ENCODE results near the gene NUP62CL.
"Not testable (repeated sequence)": the region's sequence is repeated elsewhere in the genome, so short reads cannot be mapped to it uniquely, and the experiment has no call there.

The NUP62CL gene

DNA sequence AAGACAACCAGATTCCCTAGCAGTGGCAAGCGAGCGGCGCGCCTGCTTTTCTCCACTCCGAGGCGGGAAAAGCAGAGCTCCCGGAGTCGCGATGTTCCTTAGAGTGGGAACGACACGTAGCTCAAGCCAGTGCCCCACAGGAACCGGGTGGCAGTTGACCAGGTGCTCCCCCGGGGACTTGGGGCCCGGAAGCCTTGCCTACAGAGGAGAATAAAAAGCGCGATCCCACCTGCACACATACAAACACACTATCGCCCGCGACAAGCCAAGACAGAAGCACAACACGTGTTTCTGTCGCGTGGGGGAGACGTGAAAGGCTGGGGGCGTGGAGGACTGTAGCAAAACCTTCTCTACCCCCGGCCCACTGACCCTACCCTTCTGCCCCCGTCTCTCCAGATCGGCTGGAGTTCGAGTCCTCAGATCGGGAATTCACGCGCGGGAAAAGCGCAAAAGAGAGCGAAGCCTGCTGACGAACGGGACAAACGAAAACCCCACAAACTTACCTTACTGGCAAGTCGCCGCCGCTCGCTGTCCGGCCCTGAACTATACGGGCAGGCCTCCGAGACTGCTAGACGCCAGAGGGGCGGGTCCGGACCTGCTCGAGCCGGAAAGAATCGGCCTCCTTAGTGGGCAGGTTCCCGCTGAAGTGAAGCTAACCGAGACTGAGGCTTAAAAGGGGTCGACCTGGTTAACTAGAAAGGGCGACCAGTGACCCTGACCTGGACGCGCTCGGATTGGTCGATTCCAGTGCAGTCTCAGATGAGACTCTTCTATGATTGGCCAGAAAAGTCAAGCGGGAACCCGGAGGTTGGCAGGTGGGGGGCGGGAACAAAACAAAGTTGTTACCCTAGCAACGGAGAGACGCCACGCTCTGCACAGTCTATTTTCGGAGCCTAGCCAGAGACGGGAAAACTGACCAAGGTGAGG lies at the start of gene NUP62CL, which contains the start of gene DNAAF6:
Gene NUP62CL, minus strand, starts transcription at position 664 of the 927 bp plus-strand sequence. CDS start 31,287 bp downstream, outside the sequence.
Gene DNAAF6, plus strand, starts transcription at position 842 of the 927 bp plus-strand sequence. CDS start 6,265 bp downstream, outside the sequence.
- no peak for DNase-seq

GRCh38 chrX:107228486-107228819 lies 22.2 kb upstream of the NUP62CL start:
- no peak for DNase-seq

GRCh38 chrX:107227780-107228485 lies 21.7 kb upstream of the NUP62CL start:
- no peak for DNase-seq

DNA sequence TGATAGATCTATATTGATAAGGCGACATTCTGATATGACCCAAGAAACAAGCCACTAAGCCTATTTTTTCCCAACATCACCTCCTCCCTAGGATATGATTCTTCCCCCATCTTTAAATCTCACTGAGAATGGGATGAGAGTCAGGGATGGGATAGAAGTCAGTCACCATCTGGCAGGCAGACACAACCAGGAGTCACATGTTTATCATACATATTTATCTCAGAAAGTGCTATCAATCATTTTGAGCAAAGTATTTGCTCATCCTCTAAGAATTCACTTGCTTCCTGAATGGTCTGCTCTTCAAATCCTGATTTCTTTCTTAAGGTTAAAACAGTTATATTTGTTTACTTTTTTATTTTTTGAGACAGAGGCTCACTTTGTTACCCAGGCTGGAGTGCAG lies 20.5 kb upstream of the NUP62CL start:
- DNase-seq = no peak

- no peak for DNase-seq
These were observed 7.2 kb upstream of the NUP62CL start for GRCh38 chrX:107213477-107213876.

DNA sequence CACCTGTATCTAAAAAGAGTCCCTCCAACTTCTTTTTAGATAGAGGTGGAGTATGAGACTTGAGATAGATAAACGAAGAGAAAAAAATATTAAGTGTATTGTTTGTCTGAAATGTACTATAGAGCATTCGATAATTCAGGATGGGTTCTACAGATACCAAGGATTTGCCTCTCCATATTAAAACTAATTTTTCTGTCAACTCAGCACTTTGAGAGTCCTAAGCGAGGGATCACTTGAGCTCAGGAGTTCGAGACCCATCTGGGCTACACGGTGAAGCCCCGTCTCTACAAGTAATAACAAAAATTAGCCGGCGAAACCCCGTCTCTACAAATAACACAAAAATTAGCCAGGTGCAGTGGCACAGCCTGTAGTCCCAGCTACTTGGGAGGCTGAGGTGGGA lies 1.7 kb upstream of the NUP62CL start:
- no peak for DNase-seq

DNA sequence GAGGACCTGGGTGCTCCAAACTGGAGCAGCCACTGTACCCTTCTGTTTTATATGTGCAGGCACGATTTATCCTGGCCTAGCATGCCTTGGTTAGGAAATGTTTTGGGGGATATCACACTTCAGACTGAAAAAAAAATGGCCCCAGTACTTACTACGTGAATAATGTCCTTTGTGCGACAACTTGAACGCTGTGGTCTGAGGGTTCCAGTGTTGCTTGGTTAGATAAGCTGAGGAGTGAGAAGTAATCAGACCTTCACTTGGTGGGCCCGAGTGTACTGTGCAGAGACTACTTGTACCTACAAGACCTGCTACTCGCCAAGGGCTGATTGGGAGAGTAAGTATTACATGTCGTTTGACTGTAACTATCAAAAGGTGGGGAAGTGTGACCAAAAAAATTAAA lies 856 bp upstream of the NUP62CL start:
- DNase-seq = no peak

- DNase-seq = no peak
These were observed 448 bp upstream of the NUP62CL start for GRCh38 chrX:107206697-107207065.

GRCh38 chrX:107204068-107204605 lies 2.1 kb downstream of the NUP62CL start:
- DNase-seq = no peak

DNA sequence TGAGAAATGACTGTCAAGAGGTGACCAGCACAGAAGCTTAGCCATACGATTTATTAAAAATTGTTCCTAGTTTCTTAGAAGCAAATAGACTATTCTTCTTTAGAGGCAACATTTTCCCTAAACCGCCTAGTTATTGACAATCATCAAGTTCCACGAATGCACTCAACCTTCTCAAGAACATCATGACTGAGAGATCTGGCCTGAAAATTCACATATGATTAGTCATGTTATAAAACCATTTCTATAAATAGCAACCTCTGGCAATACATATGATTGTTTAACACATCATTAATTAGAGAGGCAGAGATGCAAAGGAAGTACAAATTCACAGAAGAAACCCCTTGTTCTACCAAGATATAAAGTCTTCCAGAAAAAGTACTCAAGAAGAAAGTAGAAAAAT lies 6.7 kb downstream of the NUP62CL start:
- no peak for DNase-seq

GRCh38 chrX:107198074-107198473 lies 8.2 kb downstream of the NUP62CL start:
- DNase-seq = not testable (repeated sequence)

DNA sequence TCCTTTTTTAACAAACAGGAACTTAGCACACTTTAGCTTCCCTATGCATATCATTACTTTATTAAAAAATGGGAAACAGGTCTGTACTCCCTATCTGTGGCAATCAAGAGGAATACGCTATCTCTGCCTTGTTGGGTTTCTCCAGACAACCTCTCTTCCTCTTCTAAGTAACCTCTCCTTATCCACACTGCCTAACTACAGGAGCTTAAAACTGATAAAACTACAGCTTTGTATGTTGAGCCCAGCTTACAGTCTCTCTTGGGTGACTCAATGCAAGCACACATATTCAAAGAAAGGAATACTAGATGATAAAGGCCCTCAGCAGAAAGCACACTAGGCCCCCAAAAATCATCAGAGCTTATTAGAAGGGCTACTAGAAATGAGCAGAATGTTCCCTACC lies 8.9 kb downstream of the NUP62CL start:
- DNase-seq = no peak

DNA sequence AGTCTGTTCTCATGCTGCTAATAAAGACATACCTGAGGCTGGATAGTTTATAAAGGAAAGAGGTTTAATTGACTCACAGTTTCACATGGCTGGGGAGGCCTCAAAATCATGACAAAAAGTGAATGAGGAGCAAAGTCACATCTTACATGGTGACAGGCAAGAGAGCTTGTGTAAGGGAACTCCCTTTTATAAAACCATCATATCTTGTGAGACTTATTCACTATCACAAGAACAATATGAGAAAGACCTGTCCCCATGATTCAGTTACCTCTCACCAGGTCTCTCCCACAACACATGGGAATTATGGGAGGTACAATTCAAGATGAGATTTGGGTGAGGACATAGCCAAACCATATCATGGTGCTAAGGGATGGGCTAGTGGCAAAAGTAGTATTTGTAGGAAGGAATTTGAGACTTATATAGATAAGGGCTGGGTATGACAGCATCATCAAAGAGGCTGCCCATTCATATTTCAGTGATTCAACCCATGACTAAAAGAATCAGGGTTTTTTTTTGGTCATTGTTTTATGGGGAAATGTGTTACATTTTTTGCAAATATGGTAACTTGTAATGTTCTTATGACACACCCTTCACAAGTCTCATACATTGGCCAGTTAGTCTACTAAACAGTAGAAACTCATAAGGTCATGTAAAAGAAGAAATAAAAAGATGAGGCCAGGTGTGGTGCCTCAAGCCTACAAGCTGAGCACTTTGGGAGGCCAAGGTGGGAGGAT lies 34.7 kb downstream of the NUP62CL start:
- no peak for DNase-seq

DNA sequence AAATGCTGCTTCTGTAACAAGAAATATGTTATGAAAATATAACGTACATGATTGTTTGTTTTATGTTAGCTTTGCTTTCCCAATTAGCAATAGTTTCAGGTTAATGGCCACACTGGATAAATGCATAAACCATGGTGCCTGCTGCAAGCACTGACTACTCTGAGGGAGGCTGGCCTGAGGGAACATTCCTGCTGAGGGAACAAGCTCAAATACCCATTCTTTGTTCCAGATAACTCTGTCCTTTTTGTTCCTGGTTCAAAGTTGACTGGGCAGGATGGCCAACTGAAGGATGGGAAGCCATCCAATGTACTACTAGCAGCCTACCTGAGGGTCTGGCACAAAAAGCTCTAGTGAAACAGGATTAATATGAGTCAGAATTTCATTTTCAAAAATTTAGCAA lies 37.5 kb downstream of the NUP62CL start:
- DNase-seq = no peak

DNA sequence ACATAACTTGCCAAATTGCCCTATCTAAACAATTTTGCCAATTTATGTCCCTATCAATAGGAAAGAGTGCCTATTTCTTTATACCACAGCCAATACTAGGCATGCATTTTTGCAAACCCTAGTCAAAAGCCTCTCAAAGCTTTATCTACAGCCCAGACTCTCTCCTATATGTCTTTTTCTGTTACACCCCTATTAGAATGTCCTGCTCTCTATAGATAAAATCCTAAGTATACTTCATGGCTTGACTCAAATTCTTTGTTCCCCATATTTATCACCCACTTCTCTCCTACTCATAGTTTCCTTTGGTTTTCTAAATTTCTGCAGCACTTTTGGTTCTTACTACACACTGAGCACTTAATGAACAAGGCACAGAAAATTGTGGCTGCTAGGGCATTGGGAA lies 38.0 kb downstream of the NUP62CL start:
- no peak for DNase-seq

DNA sequence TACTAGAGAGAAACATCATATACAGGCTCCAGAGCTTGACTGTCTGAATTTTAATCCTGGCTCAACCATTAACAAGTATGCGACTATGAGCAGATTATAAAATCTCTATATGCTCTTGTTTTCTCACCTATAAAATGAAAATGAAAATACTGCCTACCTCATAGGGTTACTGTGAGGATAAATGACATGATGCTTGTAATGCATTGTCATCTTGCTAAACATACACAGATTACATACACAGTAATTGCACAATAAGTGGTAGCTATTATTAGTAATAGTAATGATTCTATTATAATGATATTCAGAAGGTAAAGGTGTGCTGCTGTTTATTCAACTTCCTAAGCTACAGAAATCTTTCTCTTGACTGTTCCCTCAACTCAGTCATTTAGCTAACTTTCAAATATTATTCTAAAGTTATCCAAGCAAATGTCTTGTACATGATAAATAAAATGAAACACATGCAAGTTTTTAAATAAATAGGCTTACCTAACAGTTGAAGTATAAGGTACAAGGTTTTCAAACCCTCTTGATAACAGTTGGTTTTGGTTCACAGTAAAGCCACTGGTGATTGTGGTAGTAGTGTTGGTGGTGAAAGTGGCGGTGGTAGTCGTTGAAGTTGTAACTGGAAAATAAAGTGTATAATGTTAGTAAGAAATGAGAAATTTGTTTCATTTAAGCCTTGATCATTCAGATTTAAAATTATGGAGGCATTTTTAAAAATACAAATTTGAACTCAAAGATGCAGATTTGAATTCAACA lies 38.9 kb downstream of the NUP62CL start:
- DNase-seq = no peak

DNA sequence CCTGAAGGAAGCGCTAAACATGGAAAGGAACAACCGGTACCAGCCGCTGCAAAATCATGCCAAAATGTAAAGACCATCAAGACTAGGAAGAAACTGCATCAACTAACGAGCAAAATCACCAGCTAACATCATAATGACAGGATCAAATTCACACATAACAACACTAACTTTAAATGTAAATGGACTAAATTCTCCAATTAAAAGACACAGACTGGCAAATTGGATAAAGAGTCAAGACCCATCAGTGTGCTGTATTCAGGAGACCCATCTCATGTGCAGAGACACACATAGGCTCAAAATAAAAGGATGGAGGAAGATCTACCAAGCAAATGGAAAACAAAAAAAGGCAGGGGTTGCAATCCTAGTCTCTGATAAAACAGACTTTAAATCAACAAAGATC lies 48.6 kb downstream of the NUP62CL start:
- not testable (repeated sequence) for DNase-seq

DNA sequence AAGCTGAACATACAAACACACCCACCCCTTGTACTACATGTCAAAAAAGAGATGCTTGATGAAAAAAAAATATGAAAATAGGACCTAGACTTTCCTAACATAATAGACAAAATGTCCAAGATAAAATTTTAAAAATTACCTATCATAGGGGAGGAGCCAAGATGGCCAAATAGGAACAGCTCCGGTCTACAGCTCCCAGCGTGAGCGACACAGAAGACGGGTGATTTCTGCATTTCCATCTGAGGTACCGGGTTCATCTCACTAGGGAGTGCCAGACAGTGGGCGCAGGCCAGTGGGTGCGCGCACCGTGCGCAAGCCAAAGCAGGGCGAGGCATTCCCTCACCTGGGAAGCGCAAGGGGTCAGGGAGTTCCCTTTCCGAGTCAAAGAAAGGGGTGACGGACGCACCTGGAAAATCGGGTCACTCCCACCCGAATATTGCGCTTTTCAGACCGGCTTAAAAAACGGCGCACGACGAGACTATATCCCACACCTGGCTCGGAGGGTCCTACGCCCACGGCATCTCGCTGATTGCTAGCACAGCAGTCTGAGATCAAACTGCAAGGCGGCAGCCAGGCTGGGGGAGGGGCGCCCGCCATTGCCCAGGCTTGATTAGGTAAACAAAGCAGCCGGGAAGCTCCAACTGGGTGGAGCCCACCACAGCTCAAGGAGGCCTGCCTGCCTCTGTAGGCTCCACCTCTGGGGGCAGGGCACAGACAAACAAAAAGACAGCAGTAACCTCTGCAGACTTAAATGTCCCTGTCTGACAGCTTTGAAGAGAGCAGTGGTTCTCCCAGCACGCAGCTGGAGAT lies 50.4 kb downstream of the NUP62CL start:
- not testable (repeated sequence) for DNase-seq

GRCh38 chrX:107154787-107155620 lies 51.2 kb downstream of the NUP62CL start:
- DNase-seq = no peak

- DNase-seq = no peak
These were observed 53.2 kb downstream of the NUP62CL start for GRCh38 chrX:107153005-107153404.

GRCh38 chrX:107146670-107147069 lies 59.6 kb downstream of the NUP62CL start:
- no peak for DNase-seq
